CD4-positive, alpha-beta T cell treated with Interleukin-1 beta for 1 hour (primary cell): ENCODE results near the gene EFEMP1.

ENCODE experiments used
- DNase-seq, 2 donors: peaks; one replicate each; pipeline ENCODE4 v3.0.0-alpha.2; 2020 to 2022

Gene EFEMP1

GRCh38 chr2:55894720-55895119 is 28.9 kb downstream of the EFEMP1 start:
- DNase-seq = no peak

- no peak for DNase-seq
Measured at GRCh38 chr2:55891671-55892094, 31.9 kb downstream of the EFEMP1 start.

GRCh38 chr2:55888936-55889335 is 34.6 kb downstream of the EFEMP1 start:
- no peak for DNase-seq

DNA sequence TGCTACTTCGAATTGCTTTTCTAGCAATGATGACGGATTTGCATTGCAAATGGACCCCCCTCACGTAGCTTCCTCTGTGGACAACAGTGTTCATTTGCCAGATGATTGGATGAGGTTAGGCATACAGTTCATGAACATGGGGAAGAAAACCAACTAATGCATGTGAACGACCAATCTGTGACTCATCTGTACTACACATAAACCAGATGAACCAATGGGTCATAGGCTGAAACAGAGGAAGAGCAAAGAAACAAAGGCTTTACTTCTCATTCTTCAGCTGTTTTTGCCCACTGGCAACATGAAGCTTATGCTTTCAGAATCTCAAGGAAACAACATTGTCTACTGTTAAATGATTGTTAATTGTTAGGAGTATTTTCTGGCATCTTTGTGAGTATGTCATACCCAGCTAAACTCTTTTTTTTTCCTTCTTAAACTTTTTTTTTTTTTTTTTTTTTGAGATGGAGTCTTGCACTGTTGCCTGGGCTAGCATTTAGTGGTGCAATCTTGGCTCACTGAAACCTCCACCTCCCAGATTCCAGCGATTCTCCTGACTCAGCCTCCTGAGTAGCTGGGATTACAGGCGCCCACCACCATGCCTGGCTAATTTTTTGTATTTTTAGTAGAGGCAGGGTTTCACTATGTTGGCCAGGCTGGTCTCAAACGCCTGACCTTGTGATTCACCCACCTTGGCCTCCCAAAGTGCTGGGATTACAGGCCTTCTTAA is 35.5 kb downstream of the EFEMP1 start:
- no peak for DNase-seq

DNA sequence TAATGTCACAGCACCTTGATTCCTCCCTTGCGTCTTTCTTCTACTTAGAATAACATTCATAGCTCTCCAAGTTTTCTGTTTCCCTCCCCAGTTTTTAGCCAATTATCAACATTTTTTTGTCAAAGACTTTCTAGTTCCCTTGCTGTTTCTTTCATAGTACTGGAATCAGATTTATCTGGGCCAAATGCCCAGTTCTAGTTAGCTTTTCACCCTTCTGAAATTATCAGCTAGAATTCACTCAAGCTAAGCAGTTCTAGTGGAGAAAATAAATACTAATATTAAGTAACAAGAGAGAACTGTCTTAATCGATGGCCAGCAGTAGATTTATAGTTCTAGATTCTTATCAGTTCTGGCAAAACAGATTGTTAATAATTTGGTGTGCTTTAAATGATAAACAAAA is 36.2 kb downstream of the EFEMP1 start:
- DNase-seq = no peak

- DNase-seq = no peak
Measured at GRCh38 chr2:55885944-55886281, 37.7 kb downstream of the EFEMP1 start.

DNA sequence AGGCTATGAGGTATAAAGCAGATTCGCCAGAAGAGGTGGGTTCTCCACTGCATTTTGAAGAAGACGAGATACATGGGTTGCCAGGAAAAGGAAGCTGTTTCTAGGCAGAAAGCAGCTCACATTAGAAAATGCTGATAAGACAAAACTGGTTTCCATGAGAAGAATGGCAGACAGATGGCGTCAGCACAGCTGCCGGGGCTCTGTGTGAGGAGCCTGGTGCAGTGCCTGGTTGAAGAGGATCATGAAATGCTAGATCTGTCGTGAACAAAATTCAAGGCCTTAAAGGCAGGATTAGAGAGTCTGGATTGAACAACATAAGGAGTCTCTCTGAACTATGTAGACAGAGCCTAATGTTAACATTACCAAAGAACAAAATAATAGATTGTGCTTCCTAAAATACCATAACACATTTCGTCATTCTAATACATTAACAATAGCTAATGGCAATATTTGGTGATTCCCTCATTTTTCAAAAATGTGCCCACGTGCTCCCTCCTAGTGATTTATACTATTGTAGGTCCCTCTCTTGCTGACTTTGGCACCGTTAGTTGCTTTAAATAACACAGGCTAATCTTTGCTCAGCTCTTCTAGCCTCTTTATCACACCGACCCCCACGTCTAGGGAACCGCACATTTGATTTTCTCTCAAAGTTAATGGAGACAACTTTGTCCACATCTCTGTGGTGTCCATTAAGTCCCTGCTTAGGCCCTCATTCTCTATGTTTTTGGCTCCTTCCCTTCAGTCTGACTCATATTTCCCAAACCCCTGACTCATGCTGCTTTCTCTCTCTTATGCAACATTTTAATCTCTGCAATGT is 38.2 kb downstream of the EFEMP1 start:
- no peak for DNase-seq

- DNase-seq = no peak
Measured at GRCh38 chr2:55883829-55884228, 39.8 kb downstream of the EFEMP1 start.

GRCh38 chr2:55883357-55883756 is 40.2 kb downstream of the EFEMP1 start:
- no peak for DNase-seq

GRCh38 chr2:55882954-55883353 is 40.6 kb downstream of the EFEMP1 start:
- DNase-seq = no peak

DNA sequence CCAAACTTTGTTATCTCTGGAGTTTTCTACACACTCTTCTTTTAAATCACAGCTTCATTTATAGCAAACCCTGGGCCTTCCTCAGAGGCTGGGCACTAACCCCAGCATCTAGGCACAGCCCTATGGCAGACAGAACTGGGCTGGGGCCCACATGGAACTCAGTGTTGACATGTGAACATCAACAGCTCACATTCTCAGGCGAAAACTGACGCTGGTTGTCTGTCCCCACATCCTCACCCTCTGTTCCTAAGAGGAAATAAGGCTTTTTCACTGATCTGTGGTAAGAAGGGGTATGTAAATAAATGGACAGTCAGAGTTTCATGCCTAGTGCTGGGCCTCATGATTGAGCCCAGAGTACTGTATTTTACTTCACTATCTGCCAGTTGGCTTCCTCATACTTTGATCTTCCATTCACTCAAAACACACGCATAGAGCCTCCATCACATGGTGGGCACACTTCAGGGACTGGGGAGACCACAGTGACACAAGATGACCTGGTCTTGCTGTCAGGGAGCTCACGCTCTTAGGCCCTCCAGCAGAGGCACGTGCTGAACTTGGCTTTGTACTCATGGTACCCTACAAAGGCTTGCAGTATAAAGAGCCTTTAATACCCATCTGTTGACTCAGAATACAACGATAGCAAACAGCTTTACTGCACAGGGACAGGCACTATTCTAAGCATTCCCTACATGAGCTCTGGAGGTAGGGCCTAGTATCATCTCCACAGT is 43.0 kb downstream of the EFEMP1 start:
- DNase-seq = no peak

GRCh38 chr2:55879976-55880375 is 43.6 kb downstream of the EFEMP1 start:
- DNase-seq = no peak

- DNase-seq = no peak
Measured at GRCh38 chr2:55877087-55877436, 46.5 kb downstream of the EFEMP1 start.

DNA sequence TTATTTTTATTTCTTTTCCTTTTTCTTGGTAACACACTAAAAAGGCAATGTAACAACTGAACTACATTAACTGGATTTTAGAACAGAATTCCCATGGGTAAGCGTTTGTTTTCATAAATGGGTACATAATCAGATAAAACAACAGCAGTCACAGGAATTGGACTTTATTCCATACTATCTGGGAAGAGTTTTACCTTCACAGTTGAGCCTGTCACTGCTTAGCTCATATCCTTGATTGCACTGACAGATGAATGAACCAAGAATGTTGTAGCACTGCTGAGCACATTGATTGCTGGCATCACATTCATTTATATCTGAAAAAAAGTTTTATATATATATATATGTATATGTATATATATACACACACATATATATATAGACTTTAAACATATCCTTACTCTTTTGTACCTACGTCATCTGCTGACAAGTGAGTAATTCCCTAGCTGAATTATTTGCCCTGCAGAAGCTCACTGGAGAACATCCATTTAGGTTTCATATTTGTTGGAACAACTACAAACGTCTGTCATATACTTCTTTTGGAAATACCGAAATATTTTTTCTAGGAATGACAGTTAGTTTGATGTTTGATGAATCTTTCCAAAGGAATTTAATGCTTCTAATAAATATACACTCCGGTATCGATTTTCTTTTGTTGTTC is 47.0 kb downstream of the EFEMP1 start:
- no peak for DNase-seq

- DNase-seq = no peak
Measured at GRCh38 chr2:55875434-55876135, 48.0 kb downstream of the EFEMP1 start.

DNA sequence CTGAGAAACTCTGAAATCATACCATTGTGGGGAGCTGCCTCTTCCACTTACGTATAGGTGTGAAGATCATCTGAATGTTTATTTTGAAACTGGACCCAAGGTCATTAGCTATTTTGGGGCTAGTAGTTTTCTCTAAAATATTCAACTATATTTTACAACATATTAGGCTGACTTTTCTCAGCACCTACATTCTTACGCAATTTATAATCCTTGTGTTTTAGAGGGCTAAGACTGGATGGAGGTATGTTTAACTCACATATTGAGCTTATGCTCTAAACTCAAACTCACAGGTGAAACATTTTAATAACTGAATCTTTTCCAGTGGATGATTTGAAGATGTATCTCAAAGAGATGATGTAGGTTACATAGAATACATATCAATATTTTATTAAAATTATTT is 49.2 kb downstream of the EFEMP1 start:
- no peak for DNase-seq

DNA sequence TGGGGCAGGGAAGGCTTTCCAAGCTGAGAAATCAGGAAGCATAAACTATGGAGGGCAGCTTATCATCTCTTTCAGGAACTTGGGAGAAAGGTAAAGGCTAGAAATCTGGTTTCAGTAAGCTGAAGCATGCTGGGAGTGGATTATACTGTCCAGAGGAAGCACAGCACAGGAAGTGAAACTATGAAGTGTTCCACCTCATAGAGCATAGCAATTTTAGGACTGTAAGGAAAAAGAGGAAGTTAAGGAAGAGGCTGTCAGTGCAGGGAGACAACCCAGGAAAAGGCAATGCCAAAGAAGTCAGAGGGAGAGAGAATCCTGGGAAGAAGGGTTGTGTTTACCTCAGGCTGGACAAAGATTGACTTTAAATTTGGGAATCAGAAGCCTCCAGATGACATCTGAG is 51.9 kb downstream of the EFEMP1 start:
- no peak for DNase-seq

DNA sequence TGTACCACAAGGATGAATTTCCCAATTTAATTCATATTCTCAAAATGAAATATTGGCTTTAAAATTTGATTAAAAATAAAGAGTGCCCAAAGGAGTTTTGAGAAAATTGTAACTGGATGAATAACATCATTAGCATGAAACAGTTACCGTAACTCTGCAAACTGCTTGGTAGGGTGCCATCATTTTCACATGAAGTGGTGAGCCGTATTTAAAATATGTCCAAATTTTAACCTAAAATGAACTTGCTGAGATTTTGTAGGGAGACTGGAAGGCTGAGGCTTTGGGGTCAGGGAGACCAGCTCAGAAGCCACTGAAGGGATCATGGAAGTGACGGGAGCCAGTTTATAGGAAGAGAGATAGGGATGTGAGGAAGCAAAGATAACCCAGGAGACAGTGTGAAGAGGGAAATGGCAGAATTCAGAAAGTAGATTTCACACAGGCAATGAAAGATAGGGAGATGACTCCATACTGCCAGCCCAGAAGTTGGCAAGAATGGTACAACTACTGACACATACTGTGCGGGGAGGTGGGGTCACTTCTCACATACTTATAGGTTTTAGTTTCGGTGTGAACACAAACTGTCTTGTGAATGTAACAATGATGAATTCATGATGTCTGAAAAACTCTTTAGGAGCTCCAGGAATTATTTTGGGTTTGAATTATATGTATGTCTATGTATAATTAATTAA is 53.8 kb downstream of the EFEMP1 start:
- DNase-seq = no peak

DNA sequence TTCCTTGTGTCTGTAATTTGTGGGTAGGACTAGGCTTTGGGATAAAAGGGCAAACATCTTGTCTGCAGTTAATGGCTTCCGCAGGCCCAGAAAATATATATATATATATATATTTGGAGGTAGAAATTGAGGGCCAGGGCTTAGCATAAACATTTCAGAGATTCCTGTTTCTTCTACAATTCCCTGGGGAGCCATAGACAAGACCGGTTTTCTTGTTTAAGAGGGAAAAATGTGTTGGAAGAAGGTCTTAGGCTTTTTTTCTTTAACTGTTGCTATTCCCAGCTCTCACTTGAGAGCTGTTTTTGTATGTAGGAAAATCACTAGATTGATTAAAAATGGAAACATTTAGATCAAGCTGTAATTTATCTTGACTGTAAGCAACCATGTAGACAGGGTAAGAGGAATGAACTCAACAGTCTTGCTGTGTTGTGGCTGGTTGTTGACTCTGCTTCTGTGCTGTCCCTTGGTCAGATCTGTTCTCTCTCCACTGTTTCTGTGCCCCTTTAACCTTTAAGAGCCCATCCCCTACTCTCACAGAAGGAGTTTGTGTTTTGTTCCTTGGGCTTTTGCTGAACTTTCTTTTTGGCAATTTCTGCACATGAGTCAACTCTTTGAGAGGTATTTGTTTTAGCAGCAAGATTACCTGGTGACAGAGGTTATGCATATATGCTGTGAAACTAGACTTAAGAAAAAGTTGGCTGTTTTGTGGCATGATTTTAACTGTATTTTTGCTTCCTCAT is 58.3 kb downstream of the EFEMP1 start:
- DNase-seq = no peak

DNA sequence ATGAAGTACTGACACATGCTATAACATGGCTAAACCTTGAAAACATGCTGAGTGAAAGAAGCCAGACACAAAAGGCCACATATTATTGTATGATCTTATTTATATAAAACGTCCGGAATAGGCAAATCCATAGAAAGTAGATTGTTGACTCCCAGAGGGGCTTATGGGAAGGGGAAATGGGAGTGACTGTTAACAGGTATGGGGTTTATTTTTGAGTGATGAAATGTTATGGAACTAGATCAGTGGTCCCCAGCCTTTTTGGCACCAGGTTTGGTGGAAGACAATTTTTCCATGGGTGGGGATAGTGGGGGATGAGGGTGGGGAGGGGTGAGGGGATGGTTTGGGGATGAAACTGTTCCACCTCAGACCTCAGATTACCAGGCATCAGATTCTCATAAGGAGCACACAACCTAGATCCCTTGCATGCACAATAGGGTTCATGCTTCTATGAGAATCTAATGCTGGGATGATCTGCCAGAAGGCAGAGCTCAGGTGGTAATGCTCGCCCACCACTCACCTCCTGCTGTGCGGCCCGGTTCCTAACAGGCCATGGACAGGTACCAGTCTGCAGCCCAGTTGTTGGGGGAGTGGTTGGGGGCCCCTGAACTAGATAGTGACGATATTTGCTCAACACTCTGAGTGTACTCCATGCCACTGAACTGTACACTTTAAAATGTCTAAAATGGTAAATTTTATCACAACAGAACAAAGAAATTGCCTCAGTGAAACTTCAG is 59.1 kb downstream of the EFEMP1 start:
- DNase-seq = no peak
